Stomach (tissue), 9 donors: ENCODE measurements around the gene KCNK5. TPM values are rescaled to one million over a fixed set of nuclear protein-coding genes. Genes with fewer than 3 reads are reported as not detected.
A peak's percentile ranks its signal among the peaks of the same experiment; 100 is the strongest.

Experiments used
- DNase-seq, 2 donors: peaks; one replicate each; pipeline versions ENCODE4 v3.0.0 to v3.0.0-alpha.2; 2013 to 2019
- H3K27ac ChIP-seq, 5 donors: fragments of 200-600 bp in 4 of 5; sonication (generic) in 4 of 5; one replicate each; pipeline ENCODE4 v1.5.1; 2013 to 2019; ENCODE audit warnings: mild to moderate bottlenecking in 1 of 5, moderate library complexity in 1 of 5
- H3K27me3 ChIP-seq, 3 donors: fragments of 200-600 bp; sonication (generic); one replicate each; pipeline ENCODE4 v1.5.1; 2017 to 2019; ENCODE audit warnings: mixed run types in 1 of 3
- H3K36me3 ChIP-seq, 4 donors: fragments of 200-600 bp; sonication (generic); 1 replicate in 3 of 4; 2 replicates in 1 of 4; pipeline ENCODE4 v1.5.1; 2016 to 2019
- H3K4me1 ChIP-seq, 4 donors: fragments of 200-600 bp; sonication (generic); one replicate each; pipeline ENCODE4 v1.5.1; 2016 to 2019
- H3K4me3 ChIP-seq, 4 donors: fragments of 200-600 bp; sonication (generic) in 3 of 4; one replicate each; pipeline ENCODE4 v1.5.1; 2016 to 2019; ENCODE audit warnings: mild to moderate bottlenecking in 1 of 4
- H3K9me3 ChIP-seq, 4 donors: fragments of 200-600 bp; sonication (generic); one replicate each; pipeline ENCODE4 v1.5.1; 2016 to 2019
- EP300 ChIP-seq: sonication (generic); formaldehyde crosslinking; IDR thresholded peaks from one replicate; pipeline ENCODE4 v1.6.1; 2017; ENCODE audit warnings: antibody characterized with exemption
- POLR2A ChIP-seq, 4 donors: fragments of 450-650 bp; IDR thresholded peaks; one replicate each; pipeline ENCODE4 v1.6.1; 2016; ENCODE audit warnings: antibody characterized with exemption in 4 of 4, control low read depth in 2 of 4, mild to moderate bottlenecking in 1 of 4, moderate library complexity in 1 of 4
- POLR2AphosphoS5 ChIP-seq, 3 donors: sonication (generic); formaldehyde crosslinking; IDR thresholded peaks; one replicate each; pipeline ENCODE4 v1.6.1; 2016; ENCODE audit warnings: antibody characterized with exemption in 3 of 3
- WGBS, 5 donors: extraction: QIAGEN DNeasy Blood & Tissue Kit in 3 of 5; methylation state at CpG; one replicate each; pipeline versions ENCODE4 v1.1.5 to v1.1.7; 2013 to 2018; 5-methylcytosine and 5-hydroxymethylcytosine counted together
- intact Hi-C: fragments of 100-400 bp; cut with DNase I; formaldehyde crosslinking; loops from one replicate; pipeline ENCODE4 v1.15.1; 2023; ENCODE audit warnings: low total_unique reads
- polyA plus RNA-seq, 3 donors: library from polyadenylated mRNA; stranded (reverse); fragments of 200-250 nt; gene quantifications; one replicate each; pipeline ENCODE4 v1.2.3, GENCODE V29; 2013
- total RNA-seq, 5 donors: library from RNA; depleted of rRNA; stranded (reverse); fragments of >200 nt; gene quantifications; one replicate each; pipeline versions ENCODE4 v1.1.0 to v1.2.3, GENCODE V29; 2014 to 2016
- TF ChIP-seq, protein P1 (sequence below), 7 experiments: fragments of 450-650 bp in 4 of 7; fragments of 200-600 bp in 3 of 7; sonication (generic) in 3 of 7; IDR thresholded peaks; one replicate each; pipeline ENCODE4 v1.5.1; 2016 to 2019; ENCODE audit warnings: antibody characterized with exemption in 7 of 7, control low read depth in 2 of 7, mild to moderate bottlenecking in 1 of 7
- donor health status: healthy with polysubstance abuse.
- donor health status: Bipolar disorder and iron deficiency.
- donor health status: healthy.

KCNK5 gene
- total and polyA plus RNA-seq, 8 donors = 4.9 to 30.7 (median 10.3) TPM

- Histone ChIP-seq H3K27ac (no peak overlapping the region), H3K9me3 (no peaks in the 10 kb centered on the region), H3K27me3 (peaks cover 0 to 21% (median 0%) of the 10 kb centered on the region in 3 donors), H3K4me1 (peaks cover 0 to 8% (median 5%) of the 10 kb centered on the region in 4 donors), H3K4me3 (no peak overlapping the region), H3K36me3 (no peaks in the 10 kb centered on the region)
- no peak for DNase-seq
- intact Hi-C loops = no loop called here
- TF ChIP-seq, protein P1, sequence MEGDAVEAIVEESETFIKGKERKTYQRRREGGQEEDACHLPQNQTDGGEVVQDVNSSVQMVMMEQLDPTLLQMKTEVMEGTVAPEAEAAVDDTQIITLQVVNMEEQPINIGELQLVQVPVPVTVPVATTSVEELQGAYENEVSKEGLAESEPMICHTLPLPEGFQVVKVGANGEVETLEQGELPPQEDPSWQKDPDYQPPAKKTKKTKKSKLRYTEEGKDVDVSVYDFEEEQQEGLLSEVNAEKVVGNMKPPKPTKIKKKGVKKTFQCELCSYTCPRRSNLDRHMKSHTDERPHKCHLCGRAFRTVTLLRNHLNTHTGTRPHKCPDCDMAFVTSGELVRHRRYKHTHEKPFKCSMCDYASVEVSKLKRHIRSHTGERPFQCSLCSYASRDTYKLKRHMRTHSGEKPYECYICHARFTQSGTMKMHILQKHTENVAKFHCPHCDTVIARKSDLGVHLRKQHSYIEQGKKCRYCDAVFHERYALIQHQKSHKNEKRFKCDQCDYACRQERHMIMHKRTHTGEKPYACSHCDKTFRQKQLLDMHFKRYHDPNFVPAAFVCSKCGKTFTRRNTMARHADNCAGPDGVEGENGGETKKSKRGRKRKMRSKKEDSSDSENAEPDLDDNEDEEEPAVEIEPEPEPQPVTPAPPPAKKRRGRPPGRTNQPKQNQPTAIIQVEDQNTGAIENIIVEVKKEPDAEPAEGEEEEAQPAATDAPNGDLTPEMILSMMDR (IDR thresholded peaks at IDR 0.05) = no peak
- no peak for TF ChIP-seq POLR2A (IDR thresholded peaks at IDR 0.05)
- no peak for TF ChIP-seq EP300
- TF ChIP-seq POLR2AphosphoS5 (IDR thresholded peaks at IDR 0.05) = no peak
- 98 to 100% (median 100%) methylated on average over 1 to 3 of the region's 3 CpGs for WGBS, 5 donors
These were observed 32.5 kb upstream of the KCNK5 start for GRCh38 chr6:39261751-39262150.

GRCh38 chr6:39260953-39261352 lies 31.7 kb upstream of the KCNK5 start:
- Histone ChIP-seq H3K4me3 (no peak overlapping the region), H3K4me1 (peaks cover 0 to 8% (median 5%) of the 10 kb centered on the region in 4 donors), H3K27ac (no peak overlapping the region), H3K27me3 (peaks cover 0 to 21% (median 0%) of the 10 kb centered on the region in 3 donors), H3K9me3 (no peaks in the 10 kb centered on the region), H3K36me3 (no peaks in the 10 kb centered on the region)
- DNase-seq = no peak
- intact Hi-C loops = no loop called here
- TF ChIP-seq POLR2AphosphoS5 (IDR thresholded peaks at IDR 0.05) (no peak), POLR2A (IDR thresholded peaks at IDR 0.05) (no peak), EP300 (no peak)
- TF ChIP-seq, protein P1 (IDR thresholded peaks at IDR 0.05) = no peak
- WGBS, 5 donors = 72 to 94% (median 80%) methylated on average over 2 of the region's 2 CpGs

- H3K9me3 ChIP-seq = no peaks in the 10 kb centered on the region
- 85 to 94% (median 90%) methylated on average over 2 of the region's 2 CpGs for WGBS, 5 donors
- TF ChIP-seq POLR2A (IDR thresholded peaks at IDR 0.05) (no peak), EP300 (no peak), POLR2AphosphoS5 (IDR thresholded peaks at IDR 0.05) (no peak)
- TF ChIP-seq, protein P1 (IDR thresholded peaks at IDR 0.05) = no peak
- H3K36me3 ChIP-seq = no peaks in the 10 kb centered on the region
- H3K27me3 ChIP-seq = peaks cover 0 to 21% (median 0%) of the 10 kb centered on the region in 3 donors
- peaks cover 0 to 8% (median 5%) of the 10 kb centered on the region in 4 donors for H3K4me1 ChIP-seq
- intact Hi-C loops = no loop called here
- DNase-seq = no peak
- no peak overlapping the region for H3K27ac ChIP-seq
- H3K4me3 ChIP-seq = no peak overlapping the region
These were observed 31.2 kb upstream of the KCNK5 start for GRCh38 chr6:39260456-39260855.

GRCh38 chr6:39256294-39256940 lies 27.1 kb upstream of the KCNK5 start:
- no peak overlapping the region for H3K4me3 ChIP-seq
- no peaks in the 10 kb centered on the region for H3K4me1 ChIP-seq
- peak in 1 of 2 donors; percentile 43 for DNase-seq
- TF ChIP-seq, protein P1 (IDR thresholded peaks at IDR 0.05) = no peak
- TF ChIP-seq POLR2AphosphoS5 (IDR thresholded peaks at IDR 0.05) (no peak), POLR2A (IDR thresholded peaks at IDR 0.05) (no peak), EP300 (no peak)
- intact Hi-C loops = no loop called here
- H3K27me3 ChIP-seq = peaks cover 0 to 14% (median 0%) of the 10 kb centered on the region in 3 donors
- no peak overlapping the region for H3K27ac ChIP-seq
- H3K9me3 ChIP-seq = peaks cover 0 to 4% (median 0%) of the 10 kb centered on the region in 4 donors
- H3K36me3 ChIP-seq = no peaks in the 10 kb centered on the region
- 84 to 92% (median 90%) methylated on average over 2 of the region's 2 CpGs for WGBS, 5 donors
